Fibroblast of pulmonary artery (primary cell): ENCODE measurements around the gene C5AR2.
"Not testable (repeated sequence)": the region's sequence is repeated elsewhere in the genome, so short reads cannot be mapped to it uniquely, and the experiment has no call there.

ENCODE experiments used
- DNase-seq: peaks from one replicate; pipeline ENCODE4 v3.0.0-alpha.2; 2010; ENCODE audit warnings: low read depth
- H3K4me3 ChIP-seq: replicated peaks from 2 replicates; pipeline ENCODE4 v1.5.1; 2011; ENCODE audit warnings: low read depth, mild to moderate bottlenecking, control low read depth, low read length, moderate library complexity
- CTCF ChIP-seq: IDR thresholded peaks from 2 replicates; pipeline ENCODE4 v1.5.1; 2011; ENCODE audit warnings: mild to moderate bottlenecking, control low read depth, low read length, inconsistent platforms; ENCODE audit errors: missing control alignments

C5AR2 gene

GRCh38 chr19:47323409-47323808 is 8.6 kb upstream of the C5AR2 start:
- TF ChIP-seq CTCF = no peak
- no peak for DNase-seq
- no peak overlapping the region for H3K4me3 ChIP-seq

- H3K4me3 ChIP-seq = no peak overlapping the region
- no peak for DNase-seq
- TF ChIP-seq CTCF = no peak
These were observed 8.1 kb upstream of the C5AR2 start for GRCh38 chr19:47323872-47324271.

- TF ChIP-seq CTCF = no peak
- DNase-seq = no peak
- no peak overlapping the region for H3K4me3 ChIP-seq
These were observed 7.5 kb upstream of the C5AR2 start for GRCh38 chr19:47324502-47324901.

GRCh38 chr19:47330466-47330869 is 1.5 kb upstream of the C5AR2 start:
- no peak for TF ChIP-seq CTCF
- no peak overlapping the region for H3K4me3 ChIP-seq

GRCh38 chr19:47331490-47331889 is 485 bp upstream of the C5AR2 start:
- no peak for TF ChIP-seq CTCF
- DNase-seq = no peak
- H3K4me3 ChIP-seq = no peak overlapping the region

More at GRCh38 chr19:47330466-47330869, 1.5 kb upstream of the C5AR2 start:
- DNase-seq = no peak

GRCh38 chr19:47336765-47337718 is 5.1 kb downstream of the C5AR2 start:
- not testable (repeated sequence) for H3K4me3 ChIP-seq, DNase-seq

GRCh38 chr19:47339196-47339880 is 7.4 kb downstream of the C5AR2 start:
- no peak for DNase-seq
- no peak overlapping the region for H3K4me3 ChIP-seq
- TF ChIP-seq CTCF = no peak
